IMR-90 (cell line): ENCODE measurements around the gene ZNF714. TPM values are rescaled to one million over a fixed set of nuclear protein-coding genes. Genes with fewer than 3 reads are reported as not detected.

ENCODE experiments used
- ATAC-seq: fragments of 200-7000 bp; cut with Tn5 transposase; 2 replicates; pipeline ENCODE4 v1.9.1; 2020; ENCODE audit warnings: low read depth, mild to moderate bottlenecking, moderate library complexity
- BruUV-seq: library from RNA; stranded (reverse); fragments of 400-500 nt; replicated peaks from 2 replicates; lab custom pipeline; 2021; lab: Mats Ljungman, UMichigan
- CTCF ChIA-PET: fragments of 300-600 bp; formaldehyde crosslinking; extraction: SDS; loops from one replicate; lab custom pipeline; 2021; ENCODE audit warnings: antibody characterized with exemption; lab: Yijun Ruan, JAX
- POLR2A ChIA-PET: fragments of 300-600 bp; sonication (Branson Sonifier 250); formaldehyde crosslinking; loops from one replicate; lab custom pipeline; 2022; ENCODE audit warnings: antibody characterized with exemption; ENCODE audit not compliant: unreplicated experiment; lab: Charles Lee
- DNase-seq: peaks from one replicate; pipeline ENCODE4 v3.0.0; 2013
- H2AFZ ChIP-seq: replicated peaks from 2 replicates; pipeline ENCODE3; 2013; ENCODE audit warnings: low read length, mild to moderate bottlenecking; ENCODE audit not compliant: poor library complexity
- H2AK5ac ChIP-seq: 2 replicates; pipeline ENCODE4 v1.6.1; 2013; ENCODE audit warnings: low read depth, low read length, inconsistent platforms
- H2AK9ac ChIP-seq: replicated peaks from 2 replicates; pipeline ENCODE3; 2013; ENCODE audit warnings: mild to moderate bottlenecking, low read depth, low read length, moderate library complexity; ENCODE audit not compliant: poor library complexity
- H2BK120ac ChIP-seq: 2 replicates; pipeline ENCODE4 v1.6.1; 2013; ENCODE audit warnings: low read depth, low read length, inconsistent platforms
- H2BK15ac ChIP-seq: 3 replicates; pipeline ENCODE4 v1.6.1; 2013; ENCODE audit warnings: low read depth, low read length, inconsistent platforms
- H2BK20ac ChIP-seq: 2 replicates; pipeline ENCODE4 v1.6.1; 2013; ENCODE audit warnings: low read depth, mild to moderate bottlenecking, inconsistent platforms, low read length, moderate library complexity
- H2BK5ac ChIP-seq: 2 replicates; pipeline ENCODE4 v1.6.1; 2013; ENCODE audit warnings: mild to moderate bottlenecking, low read depth, low read length, inconsistent platforms; ENCODE audit not compliant: poor library complexity, severe bottlenecking
- H3K14ac ChIP-seq: replicated peaks from 2 replicates; pipeline ENCODE4 v1.6.1; 2013; ENCODE audit warnings: low read depth, low read length, inconsistent platforms
- H3K18ac ChIP-seq: 2 replicates; pipeline ENCODE4 v1.6.1; 2013; ENCODE audit warnings: low read depth, low read length, control low read depth
- H3K23ac ChIP-seq: 2 replicates; pipeline ENCODE4 v1.6.1; 2013; ENCODE audit warnings: low read depth, low read length, inconsistent platforms
- H3K27ac ChIP-seq: 2 replicates; pipeline ENCODE4 v1.5.1; 2013; ENCODE audit warnings: mild to moderate bottlenecking, control low read depth, low read length; ENCODE audit not compliant: insufficient read depth
- H3K27me3 ChIP-seq: 2 replicates; pipeline ENCODE4 v1.6.1; 2013; ENCODE audit warnings: low read length; ENCODE audit not compliant: control insufficient read depth, insufficient read depth
- H3K36me3 ChIP-seq: 2 replicates; pipeline ENCODE4 v1.6.1; 2013; ENCODE audit warnings: low read length, mixed read lengths; ENCODE audit not compliant: control insufficient read depth, insufficient read depth
- H3K4ac ChIP-seq: 2 replicates; pipeline ENCODE4 v1.6.1; 2013; ENCODE audit warnings: low read depth, low read length, inconsistent platforms
- H3K4me1 ChIP-seq: 2 replicates; pipeline ENCODE4 v1.6.1; 2013; ENCODE audit warnings: low read length, mixed read lengths; ENCODE audit not compliant: control insufficient read depth, insufficient read depth
- H3K4me2 ChIP-seq: 2 replicates; pipeline ENCODE4 v1.6.1; 2013; ENCODE audit warnings: low read depth, mild to moderate bottlenecking, control low read depth, low read length, moderate library complexity
- H3K4me3 ChIP-seq: 2 replicates; pipeline ENCODE4 v1.5.1; 2013; ENCODE audit warnings: low read depth, mild to moderate bottlenecking, control low read depth, low read length, moderate library complexity; ENCODE audit not compliant: insufficient read depth
- H3K56ac ChIP-seq: 2 replicates; pipeline ENCODE4 v1.6.1; 2013; ENCODE audit warnings: low read length, inconsistent platforms; ENCODE audit not compliant: insufficient read depth; ENCODE audit errors: extremely low read depth
- H3K79me1 ChIP-seq, 2 experiments: 2 replicates each; pipeline ENCODE4 v1.6.1; 2013; ENCODE audit warnings: low read length in 2 of 2, inconsistent platforms in 1 of 2, low read depth in 1 of 2
- H3K9ac ChIP-seq: 2 replicates; pipeline ENCODE4 v1.6.1; 2013; ENCODE audit warnings: low read depth, low read length, control low read depth
- H3K9me1 ChIP-seq: 2 replicates; pipeline ENCODE4 v1.6.1; 2013; ENCODE audit warnings: low read length, inconsistent platforms; ENCODE audit not compliant: insufficient read depth
- H3K9me3 ChIP-seq: 2 replicates; pipeline ENCODE4 v1.6.1; 2013; ENCODE audit warnings: low read length; ENCODE audit not compliant: control insufficient read depth, insufficient read depth
- H4K20me1 ChIP-seq: 2 replicates; pipeline ENCODE4 v1.6.1; 2013; ENCODE audit warnings: low read length, inconsistent platforms; ENCODE audit not compliant: insufficient read depth
- H4K5ac ChIP-seq: 2 replicates; pipeline ENCODE4 v1.6.1; 2013; ENCODE audit warnings: mild to moderate bottlenecking, low read depth, low read length, control low read depth
- H4K8ac ChIP-seq, 2 experiments: 2 replicates each; pipeline ENCODE4 v1.6.1; 2013; ENCODE audit warnings: low read depth in 2 of 2, low read length in 2 of 2, control low read depth in 1 of 2, inconsistent platforms in 1 of 2
- H4K91ac ChIP-seq: 2 replicates; pipeline ENCODE4 v1.6.1; 2013; ENCODE audit warnings: low read depth, low read length, inconsistent platforms; ENCODE audit not compliant: insufficient read depth
- BHLHE40 ChIP-seq: fragments of 150-350 bp; IDR thresholded peaks from 2 replicates; pipeline ENCODE4 v1.6.1; 2016; ENCODE audit warnings: mild to moderate bottlenecking, low read depth, low read length
- CEBPB ChIP-seq: IDR thresholded peaks from 2 replicates; pipeline ENCODE4 v1.6.1; 2012; ENCODE audit warnings: low read depth, low read length, improper control_type of control experiment
- CHD1 ChIP-seq: IDR thresholded peaks from 2 replicates; pipeline ENCODE4 v1.6.1; 2012; ENCODE audit warnings: low read depth, low read length, improper control_type of control experiment
- CTCF ChIP-seq: conservative IDR thresholded peaks from 2 replicates; pipeline ENCODE4 v1.5.1; 2012; ENCODE audit warnings: mild to moderate bottlenecking, low read depth, low read length, improper control_type of control experiment
- FOS ChIP-seq: fragments of 150-350 bp; IDR thresholded peaks from 2 replicates; pipeline ENCODE4 v1.6.1; 2016; ENCODE audit warnings: low read depth, low read length
- MAFK ChIP-seq: IDR thresholded peaks from 2 replicates; pipeline ENCODE4 v1.6.1; 2012; ENCODE audit warnings: low read depth, low read length, improper control_type of control experiment
- MAZ ChIP-seq: IDR thresholded peaks from 2 replicates; pipeline ENCODE4 v1.6.1; 2012; ENCODE audit warnings: low read depth, mild to moderate bottlenecking, low read length, improper control_type of control experiment, moderate library complexity, borderline replicate concordance
- MXI1 ChIP-seq: IDR thresholded peaks from 2 replicates; pipeline ENCODE4 v1.6.1; 2012; ENCODE audit warnings: low read depth, mild to moderate bottlenecking, low read length, moderate library complexity, borderline replicate concordance
- NFE2L2 ChIP-seq: fragments of 150-350 bp; IDR thresholded peaks from 2 replicates; pipeline ENCODE4 v1.6.1; 2016; ENCODE audit warnings: low read depth, mild to moderate bottlenecking, low read length
- POLR2A ChIP-seq: IDR thresholded peaks from 2 replicates; pipeline ENCODE4 v1.6.1; 2012; ENCODE audit warnings: mild to moderate bottlenecking, low read depth, low read length
- RAD21 ChIP-seq: IDR thresholded peaks from 2 replicates; pipeline ENCODE4 v1.6.1; 2012; ENCODE audit warnings: low read length, improper control_type of control experiment
- RCOR1 ChIP-seq: IDR thresholded peaks from 2 replicates; pipeline ENCODE4 v1.6.1; 2012; ENCODE audit warnings: mild to moderate bottlenecking, low read length, improper control_type of control experiment; ENCODE audit not compliant: insufficient replicate concordance
- RFX5 ChIP-seq: IDR thresholded peaks from 2 replicates; pipeline ENCODE4 v1.8.0; 2012; ENCODE audit warnings: low read depth, mild to moderate bottlenecking, low read length, moderate library complexity
- SMC3 ChIP-seq: fragments of 150-350 bp; IDR thresholded peaks from 2 replicates; pipeline ENCODE4 v1.6.1; 2016; ENCODE audit warnings: low read depth, mild to moderate bottlenecking, antibody characterized with exemption, low read length, moderate library complexity
- USF2 ChIP-seq: fragments of 150-350 bp; IDR thresholded peaks from 2 replicates; pipeline ENCODE4 v1.6.1; 2017; ENCODE audit warnings: mild to moderate bottlenecking, antibody characterized with exemption, low read length, low read depth
- WGBS, 2 experiments: methylation state at CpG; one replicate each; pipeline versions ENCODE4 v1.1.5 to v1.1.7; 2013; ENCODE audit warnings: missing lambda C conversion rate in 2 of 2; ENCODE audit not compliant: insufficient read length in 1 of 2; ENCODE audit errors: extremely low coverage in 2 of 2; 5-methylcytosine and 5-hydroxymethylcytosine counted together
- dilution Hi-C: fragments of 300-500 bp; cut with HindIII; formaldehyde crosslinking; loops from one replicate; pipeline ENCODE4 v1.14.3; 2018; ENCODE audit warnings: low sequenced_read_pairs; ENCODE audit not compliant: unreplicated experiment
- in situ Hi-C: fragments of 300-500 bp; cut with MboI; formaldehyde crosslinking; loops from 3 replicates; pipeline ENCODE4 v1.14.3; 2019; ENCODE audit warnings: low sequenced_read_pairs, inconsistent platforms, mixed read lengths
- intact Hi-C: fragments of 100-400 bp; cut with micrococcal nuclease; formaldehyde crosslinking; loops from 2 replicates; pipeline ENCODE4 v1.10.0; 2022
- polyA plus RNA-seq, 3 experiments: library from polyadenylated mRNA; depleted of rRNA; stranded (reverse); fragments of >200 nt; gene quantifications; 2 replicates each; pipeline ENCODE4 v1.2.3, GENCODE V29; 2012; ENCODE audit warnings: low replicate concordance in 1 of 3
- total RNA-seq: library from RNA; depleted of rRNA; stranded (reverse); fragments of >200 nt; gene quantifications from 2 replicates; pipeline ENCODE4 v1.2.3, GENCODE V29; 2012
- TF ChIP-seq, protein P1 (sequence below): fragments of 150-350 bp; IDR thresholded peaks from 2 replicates; pipeline ENCODE4 v1.6.1; 2016; ENCODE audit warnings: low read depth, mild to moderate bottlenecking, low read length, moderate library complexity, borderline replicate concordance

ZNF714 gene
- total and polyA plus RNA-seq, 2 of the 4 experiments (the other 2 are of a cell fraction) = 7.2 to 14.3 TPM

DNA sequence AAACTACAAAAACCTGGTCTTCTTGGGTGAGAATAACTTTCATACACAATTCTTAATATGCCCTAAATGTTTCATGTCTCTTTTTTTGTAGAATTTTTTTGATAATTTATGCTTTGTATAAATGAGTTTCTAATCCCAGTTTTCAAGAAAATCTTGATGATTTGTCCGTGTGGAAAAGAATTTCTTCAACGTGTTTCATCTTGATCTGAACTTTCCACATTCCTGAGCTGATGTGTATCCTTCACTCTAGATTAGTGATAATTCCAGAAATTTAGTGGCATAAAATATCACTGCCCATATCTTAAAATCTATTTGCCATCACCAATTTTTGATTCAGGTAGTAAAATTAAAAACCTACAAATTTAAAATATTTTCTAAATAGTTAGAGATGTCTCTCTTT lies 84.4 kb downstream of the ZNF714 start:
- Histone ChIP-seq H2BK20ac (no peak overlapping the region), H4K91ac (no peak overlapping the region), H3K27ac (no peak overlapping the region), H2BK5ac (no peak overlapping the region), H3K79me1 (peaks cover 6 to 13% of the 10 kb centered on the region in 2 experiments; a peak in 2 of 4 replicates), H3K9me3 (no peaks in the 10 kb centered on the region), H3K14ac (no peak overlapping the region), H2AFZ (no peak overlapping the region), H3K9me1 (no peaks in the 10 kb centered on the region), H3K9ac (no peak overlapping the region), H4K8ac (no peak overlapping the region), H3K56ac (no peak overlapping the region), H2AK5ac (no peak overlapping the region), H3K4me2 (no peak overlapping the region), H3K4me3 (no peak overlapping the region), H3K18ac (no peak overlapping the region), H2AK9ac (no peak overlapping the region), H3K4me1 (no peaks in the 10 kb centered on the region), H4K20me1 (no peaks in the 10 kb centered on the region), H2BK15ac (no peak overlapping the region), H2BK120ac (no peak overlapping the region), H3K4ac (no peak overlapping the region), H3K27me3 (no peaks in the 10 kb centered on the region), H3K36me3 (peaks cover 18% of the 10 kb centered on the region), H4K5ac (no peak overlapping the region), H3K23ac (no peak overlapping the region)
- no peak for TF ChIP-seq MAZ
- no peak for TF ChIP-seq BHLHE40
- no peak for TF ChIP-seq CTCF
- no peak for TF ChIP-seq RFX5
- TF ChIP-seq, protein P1, sequence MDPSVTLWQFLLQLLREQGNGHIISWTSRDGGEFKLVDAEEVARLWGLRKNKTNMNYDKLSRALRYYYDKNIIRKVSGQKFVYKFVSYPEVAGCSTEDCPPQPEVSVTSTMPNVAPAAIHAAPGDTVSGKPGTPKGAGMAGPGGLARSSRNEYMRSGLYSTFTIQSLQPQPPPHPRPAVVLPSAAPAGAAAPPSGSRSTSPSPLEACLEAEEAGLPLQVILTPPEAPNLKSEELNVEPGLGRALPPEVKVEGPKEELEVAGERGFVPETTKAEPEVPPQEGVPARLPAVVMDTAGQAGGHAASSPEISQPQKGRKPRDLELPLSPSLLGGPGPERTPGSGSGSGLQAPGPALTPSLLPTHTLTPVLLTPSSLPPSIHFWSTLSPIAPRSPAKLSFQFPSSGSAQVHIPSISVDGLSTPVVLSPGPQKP = no peak
- TF ChIP-seq USF2 = no peak
- no peak for TF ChIP-seq CEBPB
- no peak for TF ChIP-seq NFE2L2
- no peak for TF ChIP-seq MAFK
- TF ChIP-seq POLR2A = no peak
- no peak for TF ChIP-seq FOS
- no peak for TF ChIP-seq SMC3
- no peak for TF ChIP-seq MXI1
- no peak for TF ChIP-seq RAD21
- TF ChIP-seq RCOR1 = no peak
- no peak for TF ChIP-seq CHD1
- DNase-seq (no peak), ATAC-seq (no peak)
- in situ Hi-C loops = no loop called here
- dilution Hi-C loops = no loop called here
- ChIA-PET POLR2A (no interaction called here), CTCF (no interaction called here)
- intact Hi-C loops = no loop called here
- BruUV-seq = no TSS peak
- WGBS, 2 experiments = no CpG with 5 or more reads among the region's 2 CpGs
